Measurements from ENCODE around the gene MYH3. TPM values are rescaled to one million over a fixed set of nuclear protein-coding genes. Genes with fewer than 3 reads are reported as not detected.

The MYH3 gene
- total RNA-seq, 1 donor from 2014 or later, result 0.32 TPM

- DNase-seq (ENCODE audit: low spot score in 2 of 2), result no peak
- no peak for TF ChIP-seq CTCF (IDR thresholded peaks at IDR 0.05)
- no peak overlapping the region for H3K4me3 ChIP-seq
- H3K36me3 ChIP-seq, result no peaks in the 10 kb centered on the region
- H3K9me3 ChIP-seq, result no peaks in the 10 kb centered on the region
- no peaks in the 10 kb centered on the region for H3K27me3 ChIP-seq
- H3K27ac ChIP-seq, result no peak overlapping the region
- intact Hi-C loops (cut with DNase I), result no loop called here
- H3K4me1 ChIP-seq, result no peaks in the 10 kb centered on the region
These were observed 58.5 kb downstream of the MYH3 start for GRCh38 chr17:10598621-10599020.

- Histone ChIP-seq H3K27ac (no peak overlapping the region), H3K4me1 (no peaks in the 10 kb centered on the region), H3K27me3 (no peaks in the 10 kb centered on the region), H3K36me3 (no peaks in the 10 kb centered on the region), H3K9me3 (no peaks in the 10 kb centered on the region), H3K4me3 (no peak overlapping the region)
- intact Hi-C loops (cut with DNase I), result no loop called here
- no peak for DNase-seq (ENCODE audit: low spot score in 2 of 2)
- TF ChIP-seq CTCF (IDR thresholded peaks at IDR 0.05), result no peak
These were observed 67.5 kb downstream of the MYH3 start for GRCh38 chr17:10589553-10590145.

GRCh38 chr17:10585529-10585928, 71.6 kb downstream of the MYH3 start:
- intact Hi-C loops (cut with DNase I), result no loop called here
- TF ChIP-seq CTCF (IDR thresholded peaks at IDR 0.05), result no peak

GRCh38 chr17:10583834-10584233, 73.3 kb downstream of the MYH3 start:
- H3K27ac ChIP-seq, result no peak overlapping the region
- DNase-seq (ENCODE audit: low spot score in 2 of 2), result no peak
- intact Hi-C loops (cut with DNase I), result no loop called here
- no peaks in the 10 kb centered on the region for H3K27me3 ChIP-seq
- H3K4me3 ChIP-seq, result no peak overlapping the region
- H3K36me3 ChIP-seq, result no peaks in the 10 kb centered on the region
- no peaks in the 10 kb centered on the region for H3K9me3 ChIP-seq
- no peaks in the 10 kb centered on the region for H3K4me1 ChIP-seq
- TF ChIP-seq CTCF (IDR thresholded peaks at IDR 0.05), result no peak

More at GRCh38 chr17:10585529-10585928, 71.6 kb downstream of the MYH3 start:
- Histone ChIP-seq H3K4me3 (no peak overlapping the region), H3K36me3 (no peaks in the 10 kb centered on the region), H3K4me1 (no peaks in the 10 kb centered on the region), H3K27me3 (no peaks in the 10 kb centered on the region), H3K9me3 (no peaks in the 10 kb centered on the region), H3K27ac (no peak overlapping the region)
- no peak for DNase-seq (ENCODE audit: low spot score in 2 of 2)

- Histone ChIP-seq H3K4me1 (no peaks in the 10 kb centered on the region), H3K36me3 (no peaks in the 10 kb centered on the region), H3K9me3 (no peaks in the 10 kb centered on the region), H3K4me3 (no peak overlapping the region), H3K27me3 (no peaks in the 10 kb centered on the region), H3K27ac (no peak overlapping the region)
- no peak for DNase-seq (ENCODE audit: low spot score in 2 of 2)
- no peak for TF ChIP-seq CTCF (IDR thresholded peaks at IDR 0.05)
- intact Hi-C loops (cut with DNase I), result no loop called here
These were observed 77.8 kb downstream of the MYH3 start for GRCh38 chr17:10579270-10579669.

Other genes with a start within 250 kb of the MYH3 start
- not detected for gene MYH8, start 235.4 kb downstream of the MYH3 start, total RNA-seq
- gene MYH4, start 187.8 kb downstream of the MYH3 start, total RNA-seq, result not detected
- not detected for gene MYH1, start 138.8 kb downstream of the MYH3 start, total RNA-seq
- not detected for gene MYH2, start 107.7 kb downstream of the MYH3 start, total RNA-seq
- 173 TPM for gene SCO1, start 40.2 kb upstream of the MYH3 start, total RNA-seq
- gene ADPRM, start 40.3 kb upstream of the MYH3 start, total RNA-seq, result not detected
- 0.53 TPM for gene TMEM220, start 72.7 kb upstream of the MYH3 start, total RNA-seq
- not detected for gene TMEM238L, start 146.8 kb upstream of the MYH3 start, total RNA-seq
- not detected for gene PIRT, start 180.8 kb upstream of the MYH3 start, total RNA-seq

Data from ascending aorta (tissue), 2 donors.